GM18507 (cell line): Measurements from ENCODE around the gene EMC1.
A peak's percentile ranks its signal among the peaks of the same experiment; 100 is the strongest.
"Not testable (repeated sequence)": the region's sequence is repeated elsewhere in the genome, so short reads cannot be mapped to it uniquely, and the experiment has no call there.

ENCODE experiments used
- DNase-seq: peaks from one replicate; pipeline ENCODE4 v3.0.0; 2011; ENCODE audit warnings: low read depth; ENCODE audit not compliant: insufficient read length; ENCODE audit errors: extremely low spot score
- FAIRE-seq: peaks from 2 replicates; lab custom pipeline; 2011; peaks lifted over from hg19 to GRCh38; lab: Jason Lieb, UNC

Gene EMC1

DNA sequence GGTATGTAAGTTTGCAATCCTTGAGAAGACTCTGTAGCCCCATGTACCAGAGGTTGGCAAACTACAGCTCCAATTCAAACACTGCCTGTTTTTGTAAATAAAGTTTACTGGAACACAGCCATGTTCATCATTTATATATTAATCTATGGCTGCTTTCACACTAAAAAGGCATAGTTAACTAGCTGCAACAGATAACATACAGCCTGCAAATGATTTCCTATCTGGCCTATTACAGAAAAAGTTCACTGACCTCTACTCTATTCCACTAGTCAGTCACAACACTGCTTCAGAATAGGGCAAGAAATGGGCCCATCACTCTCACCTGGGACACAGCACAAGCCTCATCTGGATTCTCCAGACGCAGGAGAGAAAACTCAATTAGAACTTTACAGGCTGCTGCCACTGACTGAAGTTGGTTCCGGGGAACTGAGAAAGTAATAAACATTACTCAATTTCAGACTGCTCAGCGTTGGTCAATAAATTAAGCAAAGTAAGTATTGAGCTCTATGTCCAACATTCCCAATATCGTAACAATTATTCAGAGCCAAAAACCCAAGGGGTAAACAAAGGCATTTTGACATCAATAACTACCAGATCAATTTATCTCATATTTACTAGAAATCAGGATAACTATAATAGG, 51.9 kb downstream of the EMC1 start:
- DNase-seq, result no peak
- FAIRE-seq, result no peak

DNA sequence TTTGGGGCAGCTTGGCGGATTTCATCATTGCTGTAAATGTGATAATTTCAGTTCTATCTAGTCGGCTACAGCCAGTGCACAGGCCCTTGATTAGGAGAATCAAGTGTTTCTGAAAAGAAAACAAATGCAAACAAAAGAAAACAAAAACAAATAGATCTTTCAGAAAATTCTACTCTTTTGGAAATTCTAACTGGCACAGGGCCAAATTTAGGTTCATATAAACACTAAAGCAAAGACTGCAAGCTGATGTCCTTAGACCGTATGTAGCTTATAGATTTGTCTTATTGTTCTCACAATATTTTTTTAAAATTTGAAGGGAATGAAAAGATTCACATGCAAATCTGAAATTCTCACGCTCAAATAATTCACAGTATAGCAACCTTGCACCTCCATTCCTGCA, 52.5 kb downstream of the EMC1 start:
- no peak for DNase-seq
- FAIRE-seq, result no peak

DNA sequence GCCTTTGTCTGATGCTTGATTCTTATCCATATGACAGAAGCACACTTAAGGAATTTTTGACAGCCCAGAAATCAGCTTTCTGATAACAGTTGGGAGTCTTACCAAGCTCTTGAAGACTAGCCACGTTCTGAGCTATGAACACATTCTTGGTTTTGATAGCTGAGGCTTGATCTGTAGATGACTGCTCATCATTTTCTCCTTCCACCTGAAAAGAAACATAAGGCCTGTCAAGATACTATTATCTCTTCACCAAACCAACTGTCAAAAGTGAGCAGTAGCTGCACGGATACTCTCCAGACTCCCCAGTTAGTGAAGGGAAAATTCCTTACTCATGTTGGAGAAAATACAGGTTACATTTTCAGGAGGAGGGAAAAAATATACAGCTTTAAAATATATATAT, 53.5 kb downstream of the EMC1 start:
- DNase-seq (no peak), FAIRE-seq (no peak)

DNA sequence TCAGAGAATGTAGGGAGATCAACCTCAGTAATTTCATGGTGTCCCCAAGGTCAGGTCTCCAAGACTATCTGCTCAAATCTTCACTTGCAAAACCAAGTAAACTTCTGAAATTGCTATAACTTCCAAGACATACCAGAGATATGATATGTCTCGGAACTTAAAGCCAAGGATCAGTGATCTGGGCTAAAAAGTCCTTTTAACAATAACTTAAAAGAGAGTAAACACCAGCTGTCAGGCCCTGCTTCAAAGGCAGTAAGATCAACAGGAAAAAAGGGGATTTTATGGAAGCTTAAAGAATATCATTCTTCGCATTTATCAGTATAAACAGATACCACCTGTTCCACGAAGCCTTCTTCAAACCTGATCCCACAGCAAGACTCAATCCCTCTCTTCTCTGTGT, 55.0 kb downstream of the EMC1 start:
- DNase-seq (no peak), FAIRE-seq (no peak)

DNA sequence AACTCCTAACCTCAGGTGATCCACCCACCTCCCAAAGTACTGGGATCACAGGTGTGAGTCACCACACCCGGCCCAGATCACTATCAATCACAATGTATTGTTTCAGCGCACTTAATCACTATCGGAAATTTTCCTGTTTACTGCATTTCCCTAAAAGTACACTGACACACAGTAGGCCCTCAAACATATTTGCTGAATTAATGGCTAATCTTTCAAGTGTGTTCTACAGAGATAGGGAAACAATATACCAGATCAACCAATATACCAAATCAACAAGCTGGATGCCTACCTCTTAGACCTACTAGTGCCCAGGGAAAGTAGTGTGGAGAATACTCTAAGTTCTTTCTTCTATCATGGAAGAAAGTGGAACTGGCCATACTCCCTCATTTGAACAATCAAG, 58.3 kb downstream of the EMC1 start:
- DNase-seq (no peak), FAIRE-seq (no peak)

DNA sequence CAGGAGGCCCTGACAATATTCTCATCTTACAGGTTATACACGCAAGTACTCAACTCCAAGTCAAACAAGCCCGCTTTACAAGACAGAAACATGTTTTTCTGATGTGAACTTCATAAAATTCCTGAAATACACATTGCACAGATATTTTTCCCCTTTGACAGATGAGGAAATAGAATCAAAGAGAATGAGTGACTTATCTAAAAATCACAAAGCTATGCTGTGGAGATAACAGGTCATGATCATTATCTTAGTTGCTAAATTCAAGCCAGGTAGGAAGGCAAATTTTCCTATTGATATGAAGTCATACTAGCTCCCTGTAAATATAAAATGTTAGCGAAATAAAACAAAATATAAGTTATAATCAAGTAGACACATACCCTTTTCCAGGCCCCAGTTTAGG, 59.5 kb downstream of the EMC1 start:
- FAIRE-seq (no peak), DNase-seq (no peak)

DNA sequence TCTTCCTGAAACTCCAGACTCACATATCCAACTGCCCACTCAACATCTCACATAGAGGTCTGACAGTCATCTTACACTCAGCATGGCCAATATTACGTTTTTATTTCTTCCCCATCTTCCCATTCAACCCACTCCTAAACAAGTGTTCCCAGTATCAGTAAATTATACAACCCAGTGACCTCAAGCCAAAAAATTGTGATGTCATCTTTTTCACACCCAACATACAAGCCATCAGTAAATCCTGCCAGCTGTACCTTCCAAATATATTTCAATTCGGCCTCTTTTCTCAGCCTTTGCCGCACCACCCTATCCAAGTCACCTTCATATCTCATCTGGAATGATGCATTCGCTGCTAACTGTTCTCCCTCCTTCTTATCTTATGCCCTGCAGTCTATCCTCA, 60.9 kb downstream of the EMC1 start:
- no peak for FAIRE-seq
- no peak for DNase-seq

DNA sequence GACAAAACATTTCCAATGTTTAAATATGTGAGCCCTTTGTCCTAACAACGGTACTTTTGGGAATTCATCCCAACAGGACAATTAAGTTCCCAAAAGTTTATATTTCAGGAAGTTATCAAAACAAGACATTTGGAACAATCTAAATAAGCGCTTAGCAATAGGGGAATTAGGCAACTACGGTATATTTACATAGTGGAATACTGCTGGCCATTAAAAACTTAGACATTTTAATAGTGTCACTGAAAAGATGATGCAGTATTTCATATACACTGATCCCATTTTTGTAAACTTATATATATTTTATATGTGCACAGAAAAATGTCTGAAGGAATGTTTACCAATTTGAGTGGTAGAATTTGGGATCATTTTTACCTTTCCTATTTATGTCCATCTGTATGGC, 62.1 kb downstream of the EMC1 start:
- no peak for DNase-seq
- FAIRE-seq, result no peak

DNA sequence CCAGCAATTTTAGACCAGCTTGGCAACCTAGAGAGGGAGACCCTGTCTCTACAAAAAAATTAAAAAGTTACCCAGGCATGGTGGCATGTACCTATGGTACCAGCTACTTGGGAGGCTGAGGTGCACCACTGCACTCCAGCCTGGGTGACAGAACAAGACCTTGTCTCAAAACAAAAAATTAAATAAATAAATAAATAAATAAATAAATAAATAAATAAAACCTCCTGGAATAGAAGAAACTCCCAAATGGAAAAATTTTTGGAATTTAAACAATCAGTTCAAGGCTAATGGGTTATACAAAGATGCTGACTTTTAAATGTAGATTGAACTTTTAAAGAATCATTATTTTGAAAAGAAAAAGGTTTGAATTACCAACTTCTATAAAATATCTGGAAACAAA, 63.5 kb downstream of the EMC1 start:
- FAIRE-seq, result no peak
- DNase-seq, result no peak

DNA sequence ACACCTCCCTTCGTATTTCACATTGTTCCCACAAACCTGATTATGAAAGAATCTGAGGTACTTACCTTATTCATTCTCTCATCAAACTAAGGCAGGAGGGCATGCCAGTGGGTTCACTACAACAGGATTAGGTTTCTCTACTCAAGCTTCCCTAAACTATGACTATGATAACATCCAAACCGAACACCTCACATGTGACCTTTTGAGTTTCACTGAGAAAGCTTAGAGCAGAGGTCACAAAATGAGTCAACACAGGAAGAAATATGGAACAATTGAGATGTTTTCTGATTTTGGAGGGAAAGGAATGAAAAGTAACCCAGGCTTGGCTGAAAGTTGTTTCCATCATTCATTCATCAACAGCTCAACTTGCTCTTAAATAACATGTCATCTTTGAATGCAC, 65.3 kb downstream of the EMC1 start:
- FAIRE-seq (no peak), DNase-seq (no peak)

DNA sequence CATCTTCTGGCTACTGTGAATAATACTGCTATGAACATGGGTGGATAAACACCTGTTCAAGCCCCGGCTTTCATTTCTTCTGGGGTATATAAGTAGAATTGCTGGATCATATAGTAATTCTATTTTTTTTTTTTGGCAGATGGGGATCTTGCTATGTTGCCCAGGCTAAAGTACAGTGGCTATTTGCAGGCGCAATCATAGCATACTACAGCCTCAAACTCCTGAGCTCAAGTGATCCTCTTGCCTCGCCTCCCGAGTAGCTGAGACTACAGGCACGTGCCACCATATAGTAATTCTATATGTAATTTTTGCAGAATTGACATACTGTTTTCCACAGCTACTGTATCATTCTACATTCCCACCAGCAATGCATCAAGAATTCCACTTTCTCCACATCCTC, 69.1 kb downstream of the EMC1 start:
- DNase-seq, result no peak
- no peak for FAIRE-seq

DNA sequence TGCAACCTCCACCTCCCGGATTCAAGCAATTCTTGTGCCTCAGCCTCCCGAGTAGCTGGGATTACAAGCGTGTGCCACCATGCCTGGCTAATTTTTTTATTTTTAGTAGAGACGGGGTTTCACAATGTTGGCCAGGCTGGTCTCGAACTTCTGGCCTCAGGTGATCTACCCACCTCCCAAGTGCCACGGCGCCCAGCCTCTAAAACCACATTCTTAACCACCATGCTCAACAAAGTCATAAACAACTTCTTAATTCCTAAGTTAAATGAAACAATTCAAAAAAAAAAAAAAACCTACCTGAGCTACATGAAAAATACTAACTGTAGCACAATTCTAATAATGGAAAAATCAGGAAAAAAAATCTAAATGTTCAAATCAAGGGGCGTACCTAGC, 71.1 kb downstream of the EMC1 start:
- not testable (repeated sequence) for FAIRE-seq, DNase-seq

DNA sequence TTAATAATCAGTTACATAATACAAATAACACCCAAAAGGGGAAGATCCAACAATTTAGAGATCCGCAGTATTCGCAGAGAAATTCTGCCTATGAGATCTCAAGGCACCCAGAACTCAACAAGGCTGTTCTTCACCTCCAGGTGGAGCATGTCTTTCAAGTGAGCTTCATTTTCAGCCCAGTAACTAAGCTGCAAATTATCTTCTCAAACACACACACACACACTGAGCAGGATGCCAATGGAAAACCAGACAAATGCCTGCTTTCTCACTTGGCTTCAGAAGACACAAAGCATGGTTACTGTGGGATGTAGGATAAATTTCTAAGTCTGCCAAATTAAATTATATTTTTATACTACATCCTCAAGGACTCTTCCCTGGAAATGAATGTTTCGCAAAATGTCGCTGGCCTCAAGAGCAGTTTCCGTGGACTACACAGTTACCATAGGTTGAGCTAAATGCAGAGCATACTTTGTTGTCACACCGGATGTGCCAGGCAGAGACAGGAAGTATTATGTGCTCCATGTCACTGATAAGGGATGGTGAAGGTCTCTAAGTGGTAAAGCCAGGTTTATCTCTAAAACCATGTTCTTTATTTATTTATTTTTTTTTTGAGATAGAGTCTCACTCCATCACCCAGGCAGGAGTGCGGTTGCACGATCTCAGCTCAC, 71.6 kb downstream of the EMC1 start:
- FAIRE-seq (no peak), DNase-seq (no peak)

DNA sequence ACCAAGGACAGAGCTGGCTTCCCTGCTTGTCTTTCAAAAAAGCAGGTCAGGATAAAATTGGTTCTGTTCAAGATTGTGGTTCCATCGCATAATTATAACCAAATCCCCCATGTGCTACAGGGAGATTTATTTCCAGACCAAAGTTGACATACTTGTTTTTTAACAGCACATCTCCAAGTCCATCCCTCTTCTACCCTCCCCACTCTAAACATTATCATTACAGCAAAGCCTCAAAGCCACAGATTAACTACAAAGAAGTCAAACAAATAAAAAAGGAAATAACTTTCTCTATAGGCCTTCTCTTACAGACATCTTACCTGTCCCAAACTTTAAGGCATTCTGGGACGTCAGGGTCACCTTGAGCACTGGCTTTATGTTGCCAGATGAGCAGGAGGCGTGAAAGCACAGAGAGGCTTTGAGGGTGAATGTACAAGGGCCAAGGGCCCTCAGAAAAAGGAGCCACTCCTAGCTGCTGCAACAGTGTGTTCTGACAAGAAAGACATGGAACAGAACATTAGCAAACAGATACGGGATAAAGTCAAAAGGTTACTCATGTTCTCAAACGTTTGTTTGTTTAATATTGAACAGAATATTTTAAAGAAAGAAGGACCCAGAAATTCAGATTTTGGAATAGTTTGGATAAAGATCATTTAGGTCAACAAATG, 72.5 kb downstream of the EMC1 start:
- no peak for DNase-seq
- FAIRE-seq, result no peak

DNA sequence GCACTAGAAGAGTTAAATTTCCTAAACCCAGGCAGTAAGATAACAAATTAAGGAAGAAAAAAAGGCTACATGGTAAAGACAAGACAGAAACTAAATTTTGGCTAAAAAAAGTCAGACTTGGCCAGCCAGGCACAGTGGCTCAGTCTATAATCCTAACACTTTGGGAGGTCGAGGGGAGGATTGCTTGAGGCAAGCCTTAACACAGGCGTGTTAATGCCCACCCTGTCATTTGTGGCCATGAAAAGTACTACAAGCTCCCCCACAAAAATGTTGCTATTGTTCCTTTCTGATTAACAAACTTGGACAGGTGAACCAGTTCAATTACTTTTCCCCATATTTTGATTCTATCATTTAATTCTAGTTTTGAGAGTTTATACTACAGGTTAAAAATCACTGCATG, 73.5 kb downstream of the EMC1 start:
- FAIRE-seq, result no peak
- no peak for DNase-seq

DNA sequence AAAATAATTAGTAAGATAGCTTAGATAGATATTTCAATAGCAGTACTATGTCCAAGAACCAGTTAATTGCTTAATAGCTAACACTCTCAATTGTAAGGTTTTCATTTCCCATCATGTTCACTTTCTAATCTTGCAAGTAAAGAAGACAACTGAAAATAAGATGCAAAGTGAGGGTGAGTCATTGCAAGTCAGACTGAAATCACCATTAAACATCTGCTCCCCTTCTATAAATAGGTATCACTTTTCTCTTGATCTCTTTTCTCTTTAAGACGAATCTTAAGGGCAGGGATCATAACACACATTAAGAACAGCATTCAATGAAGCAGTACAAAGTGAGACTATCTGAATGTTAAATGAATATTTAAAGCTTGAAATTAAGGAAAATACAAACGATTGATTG, 81.7 kb downstream of the EMC1 start:
- FAIRE-seq (peak; percentile 88), DNase-seq (peak; percentile 23)

DNA sequence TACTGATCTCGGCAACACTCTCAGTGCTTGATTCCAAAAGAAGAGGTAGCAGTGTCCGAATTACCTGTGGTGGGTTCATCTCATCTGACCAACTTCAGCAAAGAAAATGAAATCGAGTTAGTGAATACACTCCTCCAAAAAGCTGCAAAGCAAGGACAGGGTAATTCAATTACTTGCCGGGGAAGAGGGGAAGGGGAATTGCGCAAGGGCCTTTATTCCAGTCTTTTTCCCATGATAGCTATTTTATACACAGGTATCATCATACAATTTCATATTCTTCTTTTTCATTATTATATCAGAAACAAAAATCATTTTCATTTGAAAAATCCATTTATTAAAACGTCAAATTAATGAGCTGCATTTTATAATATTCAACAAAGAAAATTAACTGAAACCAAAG, 84.2 kb downstream of the EMC1 start:
- no peak for FAIRE-seq
- DNase-seq, result no peak

DNA sequence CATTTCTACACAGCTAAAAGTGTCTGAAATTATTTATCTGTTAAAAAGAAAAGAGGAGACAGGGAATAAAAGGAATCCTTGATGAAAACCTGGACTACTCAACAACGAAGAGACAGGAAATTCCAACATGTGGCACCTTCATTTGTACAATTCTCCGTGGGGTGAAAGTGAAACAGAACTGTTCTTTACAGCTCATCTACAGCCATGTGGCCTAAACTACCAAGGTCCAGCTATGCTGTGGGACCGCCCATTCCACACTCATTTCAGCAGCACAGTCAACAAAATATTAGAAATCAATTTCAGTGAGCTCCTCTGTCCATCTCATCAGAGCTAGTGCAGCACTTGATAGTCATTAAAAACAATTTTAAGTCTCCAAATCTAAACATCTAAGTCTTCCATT, 85.3 kb downstream of the EMC1 start:
- DNase-seq, result no peak
- no peak for FAIRE-seq
